Colonic mucosa (tissue), 4 donors: ENCODE data around the gene EVA1C. TPM values are rescaled to one million over a fixed set of nuclear protein-coding genes. Genes with fewer than 3 reads are reported as not detected.
"Not testable (repeated sequence)": the region's sequence is repeated elsewhere in the genome, so short reads cannot be mapped to it uniquely, and the experiment has no call there.

Source experiments
- DNase-seq: peaks from one replicate; pipeline ENCODE4 v3.0.0-alpha.2; 2020
- H3K27ac ChIP-seq: fragments of 200-600 bp; one replicate; pipeline ENCODE4 v1.8.0; 2021
- H3K27me3 ChIP-seq: fragments of 200-600 bp; one replicate; pipeline ENCODE4 v1.8.0; 2021
- H3K36me3 ChIP-seq: fragments of 200-600 bp; one replicate; pipeline ENCODE4 v1.8.0; 2021
- H3K4me1 ChIP-seq: fragments of 200-600 bp; one replicate; pipeline ENCODE4 v1.8.0; 2021; ENCODE audit warnings: mild to moderate bottlenecking
- H3K4me3 ChIP-seq: fragments of 200-600 bp; one replicate; pipeline ENCODE4 v1.8.0; 2021
- H3K9ac ChIP-seq, 2 donors: one replicate each; pipeline ENCODE4 v1.7.0; 2013; ENCODE audit warnings: control low read depth in 2 of 2, low read depth in 2 of 2, low read length in 2 of 2
- H3K9me3 ChIP-seq: fragments of 200-600 bp; one replicate; pipeline ENCODE4 v1.8.0; 2021
- CTCF ChIP-seq: fragments of 200-600 bp; IDR thresholded peaks from one replicate; pipeline ENCODE4 v1.8.0; 2022; ENCODE audit warnings: antibody characterized with exemption, mild to moderate bottlenecking
- intact Hi-C: fragments of 100-400 bp; cut with DNase I; formaldehyde crosslinking; loops from one replicate; pipeline ENCODE4 v1.14.1; 2022
- total RNA-seq, 2 donors: library from RNA; stranded (reverse); fragmentation: NEBNext Ultra II Directional in 1 of 2; extraction: Animal tissue kit (Norgen Biotek cat#: 25700) in 1 of 2; gene quantifications; one replicate each; pipeline ENCODE4 v1.2.1, GENCODE V29; 2021
- donor health status: healthy.
- donor health status: DM: no; HTN: no; CAD: no.
- donor health status: DM: no; HTN: no; CAD: no.

Gene EVA1C
- total RNA-seq, 2 donors from 2014 or later: 7.3 to 9.9 TPM

GRCh38 chr21:32461503-32461902 lies 49.0 kb downstream of the EVA1C start:
- intact Hi-C loops: no loop called here
- Histone ChIP-seq H3K9ac (no peak overlapping the region), H3K36me3 (no peaks in the 10 kb centered on the region), H3K9me3 (no peaks in the 10 kb centered on the region), H3K27me3 (no peaks in the 10 kb centered on the region), H3K4me3 (no peak overlapping the region), H3K27ac (no peak overlapping the region), H3K4me1 (peaks cover 6% of the 10 kb centered on the region)
- DNase-seq: no peak
- no peak for TF ChIP-seq CTCF

DNA sequence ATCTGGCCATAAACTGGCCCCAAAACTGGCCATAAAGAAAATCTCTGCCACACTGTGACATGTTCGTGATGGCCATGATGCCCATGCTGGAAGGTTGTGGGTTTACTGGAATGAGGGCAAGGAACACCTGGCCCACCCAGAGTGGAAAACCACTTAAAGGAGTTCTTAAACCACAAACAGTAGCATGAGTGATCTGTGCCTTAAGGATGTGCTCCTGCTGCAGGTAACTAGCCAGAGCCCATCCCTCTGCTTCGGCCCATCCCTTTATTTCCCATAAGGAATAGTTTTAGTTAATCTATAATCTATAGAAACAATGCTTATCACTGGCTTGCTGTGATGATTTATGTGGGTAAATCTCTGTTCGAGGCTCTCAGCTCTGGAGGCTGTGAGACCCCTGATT lies 50.1 kb downstream of the EVA1C start:
- H3K27me3 ChIP-seq, H3K4me3 ChIP-seq, H3K4me1 ChIP-seq, DNase-seq, H3K27ac ChIP-seq, H3K9me3 ChIP-seq, H3K36me3 ChIP-seq, intact Hi-C loops, H3K9ac ChIP-seq: not testable (repeated sequence)

DNA sequence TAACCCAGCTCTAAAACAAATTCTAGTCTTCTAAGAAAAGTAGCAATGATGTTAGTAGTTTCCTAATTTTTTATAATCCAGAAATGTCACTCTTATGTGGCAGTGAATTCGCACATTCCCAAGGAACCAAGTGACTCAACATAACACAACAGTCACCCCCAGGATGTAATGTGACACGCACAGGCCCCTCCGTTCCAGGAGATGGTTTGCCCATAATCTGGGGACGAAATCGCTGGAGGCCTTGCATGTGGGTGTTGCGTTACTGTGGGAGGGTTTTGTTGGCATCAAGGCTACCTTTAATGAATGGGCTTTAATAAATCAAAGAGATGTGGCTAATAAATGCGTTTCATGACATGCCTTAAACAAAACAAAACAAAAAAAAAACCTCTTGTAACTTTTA lies 50.9 kb downstream of the EVA1C start:
- Histone ChIP-seq H3K27me3 (no peaks in the 10 kb centered on the region), H3K27ac (no peak overlapping the region), H3K9ac (no peak overlapping the region), H3K36me3 (no peaks in the 10 kb centered on the region), H3K4me3 (no peak overlapping the region), H3K4me1 (no peaks in the 10 kb centered on the region), H3K9me3 (no peaks in the 10 kb centered on the region)
- TF ChIP-seq CTCF: no peak
- intact Hi-C loops: no loop called here
- DNase-seq: no peak

DNA sequence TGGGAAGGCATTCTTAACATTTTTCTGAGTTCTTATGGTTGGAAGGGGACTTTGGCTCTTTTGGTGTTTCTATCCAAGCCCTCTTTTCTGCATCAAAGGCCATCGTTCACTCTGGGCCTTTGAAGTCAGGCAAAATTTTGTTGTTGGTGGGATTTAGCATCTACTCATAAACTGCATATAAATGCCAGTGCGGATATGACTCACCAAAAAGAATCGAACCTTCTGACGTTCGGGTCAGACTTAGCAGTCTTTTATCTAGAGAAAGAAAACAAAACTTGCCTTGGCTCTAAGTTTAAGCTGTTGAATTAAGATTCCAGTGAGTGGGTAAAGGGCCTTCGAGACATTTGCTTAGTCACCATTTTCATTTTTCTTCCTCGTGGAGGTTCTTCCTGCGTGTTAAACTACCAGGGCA lies 51.4 kb downstream of the EVA1C start:
- Histone ChIP-seq H3K9ac (no peak overlapping the region), H3K27me3 (no peaks in the 10 kb centered on the region), H3K9me3 (no peaks in the 10 kb centered on the region), H3K4me3 (no peak overlapping the region), H3K36me3 (no peaks in the 10 kb centered on the region), H3K27ac (no peak overlapping the region), H3K4me1 (no peaks in the 10 kb centered on the region)
- intact Hi-C loops: no loop called here
- no peak for TF ChIP-seq CTCF
- no peak for DNase-seq

- no peak for DNase-seq
- Histone ChIP-seq H3K27ac (no peak overlapping the region), H3K27me3 (no peaks in the 10 kb centered on the region), H3K4me1 (no peaks in the 10 kb centered on the region), H3K36me3 (no peaks in the 10 kb centered on the region), H3K4me3 (no peak overlapping the region), H3K9ac (no peak overlapping the region), H3K9me3 (no peaks in the 10 kb centered on the region)
- intact Hi-C loops: no loop called here
- TF ChIP-seq CTCF: no peak
Measured at GRCh38 chr21:32467291-32467690, 54.8 kb downstream of the EVA1C start.

- H3K9ac ChIP-seq: no peak overlapping the region
- no peak overlapping the region for H3K27ac ChIP-seq
- H3K36me3 ChIP-seq: no peaks in the 10 kb centered on the region
- DNase-seq: no peak
- H3K9me3 ChIP-seq: no peaks in the 10 kb centered on the region
- intact Hi-C loops: no loop called here
- H3K27me3 ChIP-seq: no peaks in the 10 kb centered on the region
- H3K4me1 ChIP-seq: no peaks in the 10 kb centered on the region
- H3K4me3 ChIP-seq: no peak overlapping the region
- no peak for TF ChIP-seq CTCF
Measured at GRCh38 chr21:32468681-32469111, 56.2 kb downstream of the EVA1C start.
